HEK293T (cell line): ENCODE data around the gene VAV2.
A peak's percentile ranks its signal among the peaks of the same experiment; 100 is the strongest.

ENCODE experiments used
- CTCF ChIA-PET: fragments of 350-600 bp; formaldehyde crosslinking; extraction: SDS; loops from one replicate; lab custom pipeline; 2021; ENCODE audit warnings: antibody characterized with exemption, inconsistent platforms; lab: Yijun Ruan, JAX
- POLR2A ChIA-PET: fragments of 350-600 bp; formaldehyde crosslinking; extraction: SDS; loops from one replicate; lab custom pipeline; 2020; ENCODE audit warnings: antibody characterized with exemption, inconsistent platforms; lab: Yijun Ruan, JAX
- DNase-seq: peaks from one replicate; pipeline ENCODE4 v3.0.0; 2012; ENCODE audit warnings: mixed read lengths; ENCODE audit errors: extremely low spot score
- ARNT ChIP-seq: fragments of 450-650 bp; IDR thresholded peaks from 2 replicates; pipeline ENCODE4 v1.6.1; 2017; ENCODE audit warnings: mild to moderate bottlenecking
- BHLHE40 ChIP-seq: fragments of 450-650 bp; IDR thresholded peaks from 2 replicates; pipeline ENCODE4 v1.6.1; 2016; ENCODE audit warnings: mild to moderate bottlenecking, moderate library complexity, borderline replicate concordance
- CTBP1 ChIP-seq: fragments of 450-650 bp; IDR thresholded peaks from 2 replicates; pipeline ENCODE4 v1.6.1; 2016; ENCODE audit warnings: borderline replicate concordance
- ELF4 ChIP-seq: fragments of 450-650 bp; IDR thresholded peaks from 2 replicates; pipeline ENCODE4 v1.6.1; 2017; ENCODE audit warnings: antibody characterized with exemption
- FOXA1 ChIP-seq: fragments of 450-650 bp; IDR thresholded peaks from 2 replicates; pipeline ENCODE4 v1.6.1; 2016; ENCODE audit warnings: mild to moderate bottlenecking
- FOXK2 ChIP-seq: fragments of 450-650 bp; IDR thresholded peaks from 2 replicates; pipeline ENCODE4 v1.6.1; 2016; ENCODE audit warnings: mild to moderate bottlenecking
- FOXM1 ChIP-seq: fragments of 450-650 bp; IDR thresholded peaks from 2 replicates; pipeline ENCODE4 v1.6.1; 2017; ENCODE audit warnings: mild to moderate bottlenecking, borderline replicate concordance
- HDGF ChIP-seq: fragments of 450-650 bp; IDR thresholded peaks from 2 replicates; pipeline ENCODE4 v1.6.1; 2017; ENCODE audit warnings: antibody characterized with exemption, borderline replicate concordance
- L3MBTL2 ChIP-seq: fragments of 450-650 bp; conservative IDR thresholded peaks from 2 replicates; pipeline ENCODE4 v1.6.1; 2016; ENCODE audit warnings: mild to moderate bottlenecking
- LEF1 ChIP-seq: fragments of 450-650 bp; IDR thresholded peaks from 2 replicates; pipeline ENCODE4 v1.6.1; 2017; ENCODE audit warnings: mild to moderate bottlenecking, borderline replicate concordance
- NFRKB ChIP-seq: fragments of 450-650 bp; IDR thresholded peaks from 2 replicates; pipeline ENCODE4 v1.6.1; 2016; ENCODE audit warnings: mild to moderate bottlenecking, moderate library complexity
- PKNOX1 ChIP-seq: fragments of 450-650 bp; IDR thresholded peaks from 2 replicates; pipeline ENCODE4 v1.6.1; 2016
- SP1 ChIP-seq: fragments of 450-650 bp; IDR thresholded peaks from 2 replicates; pipeline ENCODE4 v1.6.1; 2017
- SUZ12 ChIP-seq: fragments of 450-650 bp; IDR thresholded peaks from 2 replicates; pipeline ENCODE4 v1.6.1; 2016; ENCODE audit warnings: mild to moderate bottlenecking
- TARDBP ChIP-seq: fragments of 450-650 bp; IDR thresholded peaks from 2 replicates; pipeline ENCODE4 v1.6.1; 2016
- ZNF384 ChIP-seq: fragments of 450-650 bp; IDR thresholded peaks from 2 replicates; pipeline ENCODE4 v1.6.1; 2016

Gene VAV2

GRCh38 chr9:133888048-133888808, 103.9 kb downstream of the VAV2 start:
- TF ChIP-seq PKNOX1 (peak; percentile 68), TARDBP (no peak)
- peak; percentile 23 for DNase-seq
- CTCF ChIA-PET, result interaction anchor here (0.6 kb wide), 1 partner anchor 12 kb away, joined by 3 read pairs; no protein-coding TSS in a partner anchor
- POLR2A ChIA-PET, result no interaction called here

DNA sequence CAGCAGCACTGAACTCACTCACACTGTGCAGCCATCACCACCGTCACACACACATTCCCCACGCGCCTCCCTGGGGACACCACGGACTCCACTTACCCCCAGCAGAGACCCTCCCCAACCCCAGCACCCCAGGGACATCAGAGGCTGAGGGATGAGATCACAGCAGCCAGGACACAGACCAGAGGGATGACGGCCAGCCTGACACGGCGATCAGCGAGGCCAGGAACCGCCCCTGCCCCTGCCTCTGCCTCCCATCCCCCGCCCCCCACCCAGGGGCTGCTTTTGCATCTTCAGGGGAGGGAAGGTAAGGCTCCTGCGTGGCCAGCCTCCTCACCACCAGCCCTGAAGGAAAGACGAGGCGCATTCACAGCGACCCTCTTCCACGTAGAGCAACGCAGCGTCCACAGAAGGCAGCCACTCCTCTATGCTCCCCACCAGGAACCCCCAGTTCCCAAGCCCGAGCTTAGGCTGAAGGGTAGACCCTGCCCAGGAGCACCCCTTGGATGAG, 104.5 kb downstream of the VAV2 start:
- TF ChIP-seq FOXK2 (no peak), LEF1 (no peak)
- no peak for DNase-seq
- ChIA-PET CTCF (interaction anchor here (0.6 kb wide), 1 partner anchor 13 kb away, joined by 3 read pairs; no protein-coding TSS in a partner anchor), POLR2A (no interaction called here)

DNA sequence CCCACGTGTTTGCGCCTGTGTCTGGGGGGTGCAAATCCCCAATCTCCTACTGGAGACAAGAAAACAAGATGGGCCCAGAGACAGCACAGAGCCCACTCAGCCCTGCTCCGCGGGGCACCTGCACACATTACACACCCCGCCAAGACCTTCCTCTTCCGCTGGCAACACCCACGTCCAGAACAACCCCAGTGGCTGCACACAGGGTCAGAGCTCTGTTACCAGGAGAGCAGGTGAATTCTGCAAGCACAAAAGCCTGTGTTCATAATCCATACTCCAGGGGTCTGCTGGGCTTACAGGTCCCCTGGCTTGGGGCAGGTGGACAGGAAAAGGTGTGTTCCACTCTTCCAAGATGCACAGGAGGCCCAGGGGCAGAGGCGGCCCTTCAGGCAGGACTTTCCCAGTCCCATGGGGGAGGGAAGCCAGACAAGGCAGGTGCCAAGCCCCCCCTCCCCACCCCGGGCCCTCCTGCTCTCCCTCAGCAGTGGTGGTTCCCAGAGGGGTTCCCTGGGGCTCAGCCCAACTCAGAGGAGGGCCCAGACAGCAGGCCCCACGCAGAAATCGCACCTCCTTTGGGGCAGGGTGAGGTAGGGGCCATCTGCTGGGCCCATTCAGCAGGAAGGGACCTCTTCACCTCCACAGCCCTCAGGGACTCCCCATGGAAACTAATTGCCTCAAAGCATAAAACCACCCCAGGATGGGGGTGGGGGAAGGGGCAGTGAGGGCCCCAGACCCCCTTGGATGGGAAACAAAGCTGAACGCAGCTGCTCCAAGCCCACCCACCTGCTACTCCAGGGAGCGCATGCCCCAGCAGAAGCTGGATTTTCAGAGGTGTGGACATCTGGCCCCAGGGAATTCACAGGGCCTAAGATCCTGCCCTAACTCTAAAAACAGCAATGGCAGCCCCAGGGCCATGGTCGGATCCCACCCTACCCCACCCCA, 105.3 kb downstream of the VAV2 start:
- POLR2A ChIA-PET, result no interaction called here
- CTCF ChIA-PET, result no interaction called here
- no peak for TF ChIP-seq NFRKB
- no peak for TF ChIP-seq TARDBP
- TF ChIP-seq FOXM1, result no peak
- TF ChIP-seq SUZ12, result no peak
- TF ChIP-seq ARNT, result no peak
- no peak for TF ChIP-seq L3MBTL2
- TF ChIP-seq LEF1, result no peak
- no peak for DNase-seq

GRCh38 chr9:133884907-133885744, 107.0 kb downstream of the VAV2 start:
- ChIA-PET CTCF (no interaction called here), POLR2A (no interaction called here)
- no peak for DNase-seq
- no peak for TF ChIP-seq L3MBTL2
- TF ChIP-seq ZNF384, result no peak

DNA sequence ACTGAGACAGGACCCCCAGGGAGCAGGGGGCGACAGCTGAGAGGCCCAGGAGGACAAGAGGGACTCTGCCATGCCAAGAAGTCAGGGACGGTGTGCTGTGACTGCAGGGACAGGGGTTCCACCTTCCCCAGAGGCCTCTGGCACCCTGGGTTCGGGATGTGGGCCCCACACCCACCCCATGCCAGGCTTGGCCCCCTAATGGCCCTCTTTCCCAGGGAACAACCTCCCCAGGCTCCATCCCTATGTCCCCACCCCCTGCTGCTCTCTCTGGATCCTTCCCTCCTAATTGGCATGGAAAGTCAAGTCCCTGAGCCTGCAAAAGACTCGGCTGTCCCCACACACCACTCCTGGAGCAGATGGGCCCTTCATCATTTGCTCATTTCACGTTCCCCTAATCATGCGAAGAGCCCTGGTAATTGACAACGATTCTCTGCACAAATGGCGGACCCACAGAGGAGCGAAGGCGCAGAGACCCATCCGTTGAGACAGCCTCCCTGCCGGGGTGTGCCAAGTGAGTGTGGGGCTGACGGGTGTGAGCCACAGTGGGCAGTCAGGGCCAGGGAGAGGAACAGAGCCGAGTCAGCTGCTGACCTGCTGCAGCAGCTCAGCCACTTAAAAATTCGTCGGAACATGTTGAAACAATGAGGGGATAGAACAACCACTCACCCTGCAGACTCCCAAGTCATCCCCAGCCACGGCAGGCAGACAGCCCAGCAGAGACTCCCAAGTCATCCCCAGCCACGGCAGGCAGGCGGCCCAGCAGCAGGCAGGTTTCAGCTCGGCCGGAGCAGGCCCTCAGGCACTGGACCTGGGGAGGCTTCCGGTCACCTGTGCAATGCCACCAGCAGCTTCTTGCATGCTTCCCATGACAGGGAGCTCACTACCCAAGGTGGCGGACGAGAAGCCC, 109.0 kb downstream of the VAV2 start:
- TF ChIP-seq FOXA1 (no peak), ZNF384 (no peak), HDGF (no peak), BHLHE40 (no peak), FOXM1 (no peak), ARNT (no peak)
- POLR2A ChIA-PET, result no interaction called here
- CTCF ChIA-PET, result no interaction called here
- DNase-seq, result no peak

DNA sequence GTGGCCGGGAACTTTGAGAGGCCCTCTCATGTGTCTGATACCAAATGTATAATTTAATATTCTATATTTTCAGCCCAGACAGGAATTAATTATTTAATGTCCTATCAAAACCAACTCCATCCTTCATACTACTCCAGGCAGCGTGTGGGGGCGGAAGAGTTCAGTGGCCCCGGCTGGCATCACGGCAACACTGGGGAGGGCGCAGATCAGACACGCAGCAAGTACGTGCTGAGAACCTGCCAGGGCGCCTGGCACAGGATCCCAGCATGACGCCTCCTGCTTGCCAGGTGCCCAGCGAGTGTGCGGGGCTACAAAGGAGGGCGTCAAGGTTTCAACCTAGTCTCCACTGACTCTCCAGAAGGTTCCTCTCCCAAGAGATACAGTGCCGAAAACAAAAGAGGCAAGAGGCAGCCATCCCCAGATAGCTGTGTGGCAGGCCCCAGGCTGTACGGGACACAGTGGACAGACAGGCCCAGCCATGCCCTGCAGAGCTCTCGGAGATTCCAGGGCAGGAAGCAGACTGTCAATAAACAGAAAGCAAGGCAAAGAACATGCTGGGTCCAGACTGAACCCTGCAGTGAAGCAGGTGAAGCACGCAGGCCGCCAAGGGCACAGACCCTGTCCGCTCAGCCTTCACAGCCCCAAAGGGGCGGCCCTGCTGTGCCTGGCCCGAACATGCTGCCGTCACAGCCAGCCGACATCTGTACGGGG, 110.3 kb downstream of the VAV2 start:
- DNase-seq, result no peak
- CTCF ChIA-PET, result no interaction called here
- TF ChIP-seq ELF4, result no peak
- no peak for TF ChIP-seq SP1
- no peak for TF ChIP-seq FOXK2
- no peak for TF ChIP-seq FOXA1
- TF ChIP-seq BHLHE40, result no peak
- TF ChIP-seq NFRKB, result no peak
- TF ChIP-seq LEF1, result no peak
- no peak for TF ChIP-seq L3MBTL2
- TF ChIP-seq CTBP1, result no peak
- TF ChIP-seq PKNOX1, result no peak
- TF ChIP-seq HDGF, result no peak
- POLR2A ChIA-PET, result no interaction called here
